Smooth muscle cell (in vitro differentiated cells): ENCODE results near the gene NDC80. TPM values are rescaled to one million over a fixed set of nuclear protein-coding genes. Genes with fewer than 3 reads are reported as not detected.
A peak's percentile ranks its signal among the peaks of the same experiment; 100 is the strongest.

ENCODE experiments used
- DNase-seq: peaks from one replicate; lab custom pipeline; 2025; ENCODE audit not compliant: unreplicated experiment; lab: John Stamatoyannopoulos, UW
- H2AFZ ChIP-seq: fragments of 200-600 bp; sonication (generic); 2 replicates; pipeline ENCODE4 v1.6.0; 2016; ENCODE audit warnings: antibody characterized with exemption, low read depth, mild to moderate bottlenecking
- H3F3A ChIP-seq: fragments of 200-600 bp; sonication (generic); 2 replicates; pipeline ENCODE4 v1.6.0; 2017; ENCODE audit warnings: antibody characterized with exemption, low read depth
- H3K27ac ChIP-seq: fragments of 200-600 bp; sonication (generic); 2 replicates; pipeline ENCODE4 v1.5.1; 2016; ENCODE audit warnings: low read depth, mild to moderate bottlenecking
- H3K27me3 ChIP-seq: fragments of 200-600 bp; sonication (generic); 2 replicates; pipeline ENCODE4 v1.6.1; 2016; ENCODE audit warnings: low read depth, mild to moderate bottlenecking
- H3K36me3 ChIP-seq: fragments of 200-600 bp; sonication (generic); 2 replicates; pipeline ENCODE4 v1.5.1; 2016; ENCODE audit warnings: low read depth
- H3K4me1 ChIP-seq: fragments of 200-600 bp; sonication (generic); 2 replicates; pipeline ENCODE4 v1.5.1; 2016; ENCODE audit warnings: low read depth
- H3K4me2 ChIP-seq: fragments of 200-600 bp; sonication (generic); 2 replicates; pipeline ENCODE4 v1.6.0; 2016; ENCODE audit warnings: mild to moderate bottlenecking
- H3K4me3 ChIP-seq: fragments of 200-600 bp; sonication (generic); 2 replicates; pipeline ENCODE4 v1.5.1; 2016; ENCODE audit warnings: mild to moderate bottlenecking
- H3K79me2 ChIP-seq: fragments of 200-600 bp; sonication (generic); 2 replicates; pipeline ENCODE4 v1.6.0; 2016; ENCODE audit warnings: low read depth, mild to moderate bottlenecking
- H3K9ac ChIP-seq: fragments of 200-600 bp; sonication (generic); 2 replicates; pipeline ENCODE4 v1.6.0; 2016; ENCODE audit warnings: low read depth
- H3K9me3 ChIP-seq: fragments of 200-600 bp; sonication (generic); replicated peaks from 2 replicates; pipeline ENCODE4 v1.5.1; 2016; ENCODE audit warnings: low read depth
- H4K20me1 ChIP-seq: fragments of 200-600 bp; sonication (generic); 2 replicates; pipeline ENCODE4 v1.6.0; 2016; ENCODE audit warnings: low read depth
- WGBS: methylation state at CpG from one replicate; pipeline ENCODE4 v1.1.7; 2016; ENCODE audit warnings: low lambda C conversion rate; 5-methylcytosine and 5-hydroxymethylcytosine counted together
- polyA plus RNA-seq: library from polyadenylated mRNA; unstranded; fragments of >200 nt; fragmentation: Nextera tagmentation; extraction: Ambion mirVana; gene quantifications from 2 replicates; pipeline ENCODE4 v1.2.1, GENCODE V29; 2016
- total RNA-seq: library from RNA; depleted of rRNA; stranded (reverse); fragments of >200 nt; gene quantifications from 2 replicates; pipeline ENCODE4 v1.2.3, GENCODE V29; 2014
- TF ChIP-seq, protein P1 (sequence below): fragments of 200-600 bp; sonication (generic); IDR thresholded peaks from 2 replicates; pipeline ENCODE4 v1.5.1; 2017; ENCODE audit warnings: borderline replicate concordance, mild to moderate bottlenecking, antibody characterized with exemption; ENCODE audit not compliant: insufficient read depth, poor library complexity, severe bottlenecking

Gene NDC80
- total and polyA plus RNA-seq, 2 experiments from 2014 or later: 8.1 to 9.1 TPM

DNA sequence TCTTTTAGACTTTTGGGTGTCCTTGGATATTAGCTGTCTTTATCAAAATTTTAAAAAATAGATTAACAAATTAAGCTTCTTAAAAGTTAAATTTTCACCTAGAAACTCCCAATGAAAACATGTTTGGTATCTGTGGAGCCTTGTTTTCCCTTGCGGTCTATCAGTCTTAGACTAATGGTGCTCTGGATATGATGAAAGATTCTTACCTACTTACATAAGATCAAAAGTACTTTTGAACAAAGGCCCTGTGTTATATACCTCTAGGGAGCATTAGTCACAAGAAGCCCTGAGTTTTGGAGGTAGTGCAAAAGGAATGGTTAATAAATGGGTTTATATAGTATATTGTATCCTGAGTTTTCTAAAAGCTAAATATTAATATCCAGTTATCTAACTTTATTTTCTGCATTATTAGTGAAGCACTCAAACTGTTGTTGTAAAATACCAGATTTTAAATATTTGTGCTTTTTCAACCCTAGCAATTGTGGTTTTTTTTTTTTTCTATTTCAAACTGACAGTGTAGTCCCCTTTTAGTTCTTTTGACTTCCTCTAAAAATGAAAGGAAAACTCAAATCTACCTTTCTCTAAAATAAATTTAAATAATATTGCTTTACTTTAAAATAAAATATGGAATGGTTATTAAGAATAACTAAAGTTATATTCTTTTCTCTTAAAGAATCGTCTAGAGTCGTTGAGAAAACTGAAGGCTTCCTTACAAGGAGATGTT is 18.1 kb downstream of the NDC80 start:
- H3F3A ChIP-seq: peaks cover 10% of the 10 kb centered on the region
- peak overlapping the region; percentile 57 for H3K9ac ChIP-seq
- H3K79me2 ChIP-seq: no peaks in the 10 kb centered on the region
- DNase-seq: no peak
- peak overlapping the region; percentile 46 for H2AFZ ChIP-seq
- 81% methylated on average over 3 of the region's 3 CpGs for WGBS
- no peaks in the 10 kb centered on the region for H3K36me3 ChIP-seq
- H3K27me3 ChIP-seq: no peaks in the 10 kb centered on the region
- peak overlapping the region; percentile 56 for H3K4me2 ChIP-seq
- H3K4me3 ChIP-seq: peak overlapping the region; percentile 6
- H3K9me3 ChIP-seq: no peaks in the 10 kb centered on the region
- no peaks in the 10 kb centered on the region for H4K20me1 ChIP-seq
- peak overlapping the region; percentile 92 for H3K27ac ChIP-seq
- peaks cover 15% of the 10 kb centered on the region for H3K4me1 ChIP-seq
- TF ChIP-seq, protein P1, sequence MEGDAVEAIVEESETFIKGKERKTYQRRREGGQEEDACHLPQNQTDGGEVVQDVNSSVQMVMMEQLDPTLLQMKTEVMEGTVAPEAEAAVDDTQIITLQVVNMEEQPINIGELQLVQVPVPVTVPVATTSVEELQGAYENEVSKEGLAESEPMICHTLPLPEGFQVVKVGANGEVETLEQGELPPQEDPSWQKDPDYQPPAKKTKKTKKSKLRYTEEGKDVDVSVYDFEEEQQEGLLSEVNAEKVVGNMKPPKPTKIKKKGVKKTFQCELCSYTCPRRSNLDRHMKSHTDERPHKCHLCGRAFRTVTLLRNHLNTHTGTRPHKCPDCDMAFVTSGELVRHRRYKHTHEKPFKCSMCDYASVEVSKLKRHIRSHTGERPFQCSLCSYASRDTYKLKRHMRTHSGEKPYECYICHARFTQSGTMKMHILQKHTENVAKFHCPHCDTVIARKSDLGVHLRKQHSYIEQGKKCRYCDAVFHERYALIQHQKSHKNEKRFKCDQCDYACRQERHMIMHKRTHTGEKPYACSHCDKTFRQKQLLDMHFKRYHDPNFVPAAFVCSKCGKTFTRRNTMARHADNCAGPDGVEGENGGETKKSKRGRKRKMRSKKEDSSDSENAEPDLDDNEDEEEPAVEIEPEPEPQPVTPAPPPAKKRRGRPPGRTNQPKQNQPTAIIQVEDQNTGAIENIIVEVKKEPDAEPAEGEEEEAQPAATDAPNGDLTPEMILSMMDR: no peak

GRCh38 chr18:2590303-2590702 is 18.9 kb downstream of the NDC80 start:
- Histone ChIP-seq H3F3A (peaks cover 10% of the 10 kb centered on the region), H3K4me2 (no peak overlapping the region), H3K27me3 (no peaks in the 10 kb centered on the region), H3K4me3 (no peak overlapping the region), H3K27ac (peak overlapping the region; percentile 92), H4K20me1 (no peaks in the 10 kb centered on the region), H3K9ac (no peak overlapping the region), H2AFZ (peak overlapping the region; percentile 12), H3K4me1 (peaks cover 15% of the 10 kb centered on the region), H3K36me3 (no peaks in the 10 kb centered on the region), H3K79me2 (no peaks in the 10 kb centered on the region), H3K9me3 (no peaks in the 10 kb centered on the region)
- 98% methylated on average over 2 of the region's 2 CpGs for WGBS
- TF ChIP-seq, protein P1: no peak
- DNase-seq: no peak

- H3K9ac ChIP-seq: no peak overlapping the region
- H3F3A ChIP-seq: no peaks in the 10 kb centered on the region
- no peak for DNase-seq
- TF ChIP-seq, protein P1: no peak
- H3K4me1 ChIP-seq: no peaks in the 10 kb centered on the region
- H3K4me2 ChIP-seq: no peak overlapping the region
- 99% methylated on average over 5 of the region's 5 CpGs for WGBS
- no peak overlapping the region for H3K4me3 ChIP-seq
- no peaks in the 10 kb centered on the region for H4K20me1 ChIP-seq
- no peaks in the 10 kb centered on the region for H3K36me3 ChIP-seq
- H3K9me3 ChIP-seq: no peaks in the 10 kb centered on the region
- no peak overlapping the region for H2AFZ ChIP-seq
- H3K27me3 ChIP-seq: no peaks in the 10 kb centered on the region
- no peak overlapping the region for H3K27ac ChIP-seq
- no peaks in the 10 kb centered on the region for H3K79me2 ChIP-seq
These were observed 26.3 kb downstream of the NDC80 start for GRCh38 chr18:2597639-2598038.

- Histone ChIP-seq H3K9ac (no peak overlapping the region), H3K27me3 (no peaks in the 10 kb centered on the region), H3K4me2 (no peak overlapping the region), H3K4me3 (no peak overlapping the region), H3K9me3 (no peaks in the 10 kb centered on the region), H3K4me1 (no peaks in the 10 kb centered on the region), H3F3A (no peaks in the 10 kb centered on the region), H2AFZ (no peak overlapping the region), H4K20me1 (no peaks in the 10 kb centered on the region), H3K27ac (no peak overlapping the region), H3K36me3 (no peaks in the 10 kb centered on the region), H3K79me2 (no peaks in the 10 kb centered on the region)
- DNase-seq: no peak
- TF ChIP-seq, protein P1: no peak
These were observed 31.5 kb downstream of the NDC80 start for GRCh38 chr18:2602844-2603243.
